ENCODE data around the gene AGAP3. TPM values are rescaled to one million over a fixed set of nuclear protein-coding genes. Genes with fewer than 3 reads are reported as not detected.

AGAP3 gene
- polyA plus RNA-seq, 1 of the 3 experiments (the other 2 are of a cell fraction), result 126 TPM

GRCh38 chr7:151142686-151143040 is 56.4 kb downstream of the AGAP3 start:
- no peaks in the 10 kb centered on the region for H3K79me2 ChIP-seq (ENCODE audit: insufficient read depth)
- peaks cover 13% of the 10 kb centered on the region for H3F3A ChIP-seq (replicated peaks; ENCODE audit: insufficient read depth)
- WGBS (ENCODE audit: low lambda C conversion rate), result 91% methylated on average over 10 of the region's 10 CpGs
- H2AFZ ChIP-seq (ENCODE audit: low read depth), result no peak overlapping the region
- H3K27ac ChIP-seq (ENCODE audit: low read depth in 2 of 2, low read length in 1 of 2), result no peak overlapping the region
- H3K4me3 ChIP-seq (ENCODE audit: low read depth in 2 of 2, low read length in 1 of 2), result no peak overlapping the region
- no peaks in the 10 kb centered on the region for H3K27me3 ChIP-seq (ENCODE audit: insufficient read depth)
- ChIA-PET CTCF (interaction anchor here (0.6 to 10.0 kb wide), 11 partner anchors 17 to 359 kb away, joined by 3 to 73 read pairs (median 3); partner anchors contain the start of gene GBX1), POLR2A (interaction anchor here (1.1 kb wide), 1 partner anchor 11 kb away, joined by 3 read pairs; no protein-coding TSS in a partner anchor)
- no peak for TF ChIP-seq NFIC (IDR thresholded peaks at IDR 0.05; ENCODE audit: borderline replicate concordance)
- TF ChIP-seq JUND (IDR thresholded peaks at IDR 0.05), result no peak
- TF ChIP-seq RFX5 (IDR thresholded peaks at IDR 0.05; ENCODE audit: low read length), result no peak
- no peak for DNase-seq
- peaks cover 29 to 67% of the 10 kb centered on the region in 2 experiments for H3K36me3 ChIP-seq (replicated peaks in 1 of 2; ENCODE audit: control insufficient read depth in 1 of 2, insufficient read depth in 2 of 2, low read length in 1 of 2)
- H4K20me1 ChIP-seq (ENCODE audit: insufficient read depth), result no peaks in the 10 kb centered on the region
- no peaks in the 10 kb centered on the region for H3K9me3 ChIP-seq
- no peak overlapping the region for H3K4me2 ChIP-seq
- H3K9ac ChIP-seq, result no peak overlapping the region
- H3K9me2 ChIP-seq, result no peaks in the 10 kb centered on the region
- peaks cover 0 to 13% of the 10 kb centered on the region in 2 experiments; a peak in 1 of 4 replicates for H3K4me1 ChIP-seq (ENCODE audit: control insufficient read depth in 1 of 2, insufficient read depth in 2 of 2, low read depth in 1 of 2, low read length in 1 of 2)

- Histone ChIP-seq H2AFZ (ENCODE audit: low read depth) (no peak overlapping the region), H3K79me2 (ENCODE audit: insufficient read depth) (no peaks in the 10 kb centered on the region), H3K9me2 (no peaks in the 10 kb centered on the region), H3K4me1 (ENCODE audit: control insufficient read depth in 1 of 2, insufficient read depth in 2 of 2, low read depth in 1 of 2, low read length in 1 of 2) (peaks cover 0 to 12% of the 10 kb centered on the region in 2 experiments; a peak in 1 of 4 replicates), H4K20me1 (ENCODE audit: insufficient read depth) (no peaks in the 10 kb centered on the region), H3K9ac (no peak overlapping the region), H3K4me2 (no peak overlapping the region), H3F3A (replicated peaks; ENCODE audit: insufficient read depth) (peaks cover 13% of the 10 kb centered on the region), H3K4me3 (ENCODE audit: low read depth in 2 of 2, low read length in 1 of 2) (no peak overlapping the region), H3K27me3 (ENCODE audit: insufficient read depth) (no peaks in the 10 kb centered on the region), H3K27ac (ENCODE audit: low read depth in 2 of 2, low read length in 1 of 2) (no peak overlapping the region), H3K9me3 (no peaks in the 10 kb centered on the region), H3K36me3 (replicated peaks in 1 of 2; ENCODE audit: control insufficient read depth in 1 of 2, insufficient read depth in 2 of 2, low read length in 1 of 2) (peaks cover 29 to 59% of the 10 kb centered on the region in 2 experiments)
- CTCF ChIA-PET, result interaction anchor here (1.1 to 10.0 kb wide), 7 partner anchors 18 to 166 kb away, joined by 3 to 149 read pairs (median 6); partner anchors contain the start of gene GBX1
- POLR2A ChIA-PET, result no interaction called here
- no peak for DNase-seq
- 94% methylated on average over 25 of the region's 25 CpGs for WGBS (ENCODE audit: low lambda C conversion rate)
- TF ChIP-seq MEF2A (IDR thresholded peaks at IDR 0.05; ENCODE audit: borderline replicate concordance, low read depth), result no peak
- no peak for TF ChIP-seq MXI1 (IDR thresholded peaks at IDR 0.05; ENCODE audit: low read depth, low read length)
- TF ChIP-seq NFIC (IDR thresholded peaks at IDR 0.05; ENCODE audit: borderline replicate concordance), result no peak
- no peak for TF ChIP-seq RFX5 (IDR thresholded peaks at IDR 0.05; ENCODE audit: low read length)
- TF ChIP-seq JUND (IDR thresholded peaks at IDR 0.05), result no peak
- TF ChIP-seq RCOR1 (IDR thresholded peaks at IDR 0.05; ENCODE audit: low read length), result no peak
- TF ChIP-seq USF1 (IDR thresholded peaks at IDR 0.05; ENCODE audit: borderline replicate concordance, low read depth), result no peak
- TF ChIP-seq YY1 (IDR thresholded peaks at IDR 0.05; ENCODE audit: low read depth), result no peak
- TF ChIP-seq USF2 (IDR thresholded peaks at IDR 0.05; ENCODE audit: borderline replicate concordance, low read depth, low read length), result no peak
- TF ChIP-seq ELF1 (IDR thresholded peaks at IDR 0.05), result no peak
- no peak for TF ChIP-seq TEAD4 (IDR thresholded peaks at IDR 0.05; ENCODE audit: borderline replicate concordance, insufficient read depth)
Measured at GRCh38 chr7:151143261-151144015, 57.2 kb downstream of the AGAP3 start.

Data from SK-N-SH (cell line).